ENCODE data around the gene PRDM11. TPM values are rescaled to one million over a fixed set of nuclear protein-coding genes. Genes with fewer than 3 reads are reported as not detected.
"Not testable (repeated sequence)": the region's sequence is repeated elsewhere in the genome, so short reads cannot be mapped to it uniquely, and the experiment has no call there.

PRDM11 gene
- total RNA-seq, 1 experiment from 2014 or later, result 27.4 TPM

DNA sequence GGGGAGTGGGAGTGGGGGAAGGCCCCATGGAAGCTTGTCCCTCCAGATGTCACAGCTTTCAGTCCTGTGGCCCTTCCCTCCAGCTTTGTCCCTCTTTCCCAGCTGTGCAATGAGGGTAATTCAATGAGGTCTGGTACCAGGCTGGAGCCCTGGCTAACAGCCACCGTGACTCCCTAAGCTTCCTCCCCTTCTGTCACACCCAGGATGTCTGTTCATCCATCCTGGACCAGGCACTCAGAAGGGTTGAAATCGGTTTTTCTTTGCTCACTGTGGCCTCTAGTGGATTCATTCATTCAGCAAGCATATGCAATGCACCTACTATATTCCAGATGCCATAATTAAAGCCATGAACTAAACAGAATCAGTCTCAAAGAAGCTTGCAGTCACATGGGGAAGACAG lies 101.0 kb downstream of the PRDM11 start:
- no peak overlapping the region for H3K27ac ChIP-seq (ENCODE audit: low read length)
- H3K9me3 ChIP-seq (ENCODE audit: control insufficient read depth, insufficient read depth, low read depth, low read length), result no peaks in the 10 kb centered on the region
- ATAC-seq, result no peak
- ChIA-PET POLR2A (no interaction called here), CTCF (no interaction called here)
- no TSS peak for BruUV-seq (replicated peaks)
- H3K4me3 ChIP-seq (ENCODE audit: low read depth in 2 of 2, low read length in 2 of 2), result no peak overlapping the region
- H3K27me3 ChIP-seq (ENCODE audit: control insufficient read depth, insufficient read depth, low read length), result peaks cover 3% of the 10 kb centered on the region; the same call in 1 of the 2 replicates
- in situ Hi-C loops (cut with HindIII; ENCODE audit: low pct_unique_long_range_greater_than_20kb, low sequenced_read_pairs) (no loop called here), intact Hi-C loops (cut with micrococcal nuclease; ENCODE audit: unreplicated experiment) (no loop called here)
- DNase-seq (ENCODE audit: low read depth, low spot score), result no peak
- no peaks in the 10 kb centered on the region for H3K4me1 ChIP-seq (ENCODE audit: control insufficient read depth, insufficient read depth, low read length)
- H3K36me3 ChIP-seq (ENCODE audit: control insufficient read depth, insufficient read depth, low read length), result no peaks in the 10 kb centered on the region
- TF ChIP-seq, protein P1, sequence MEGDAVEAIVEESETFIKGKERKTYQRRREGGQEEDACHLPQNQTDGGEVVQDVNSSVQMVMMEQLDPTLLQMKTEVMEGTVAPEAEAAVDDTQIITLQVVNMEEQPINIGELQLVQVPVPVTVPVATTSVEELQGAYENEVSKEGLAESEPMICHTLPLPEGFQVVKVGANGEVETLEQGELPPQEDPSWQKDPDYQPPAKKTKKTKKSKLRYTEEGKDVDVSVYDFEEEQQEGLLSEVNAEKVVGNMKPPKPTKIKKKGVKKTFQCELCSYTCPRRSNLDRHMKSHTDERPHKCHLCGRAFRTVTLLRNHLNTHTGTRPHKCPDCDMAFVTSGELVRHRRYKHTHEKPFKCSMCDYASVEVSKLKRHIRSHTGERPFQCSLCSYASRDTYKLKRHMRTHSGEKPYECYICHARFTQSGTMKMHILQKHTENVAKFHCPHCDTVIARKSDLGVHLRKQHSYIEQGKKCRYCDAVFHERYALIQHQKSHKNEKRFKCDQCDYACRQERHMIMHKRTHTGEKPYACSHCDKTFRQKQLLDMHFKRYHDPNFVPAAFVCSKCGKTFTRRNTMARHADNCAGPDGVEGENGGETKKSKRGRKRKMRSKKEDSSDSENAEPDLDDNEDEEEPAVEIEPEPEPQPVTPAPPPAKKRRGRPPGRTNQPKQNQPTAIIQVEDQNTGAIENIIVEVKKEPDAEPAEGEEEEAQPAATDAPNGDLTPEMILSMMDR (IDR thresholded peaks at IDR 0.05), result no peak
- TF ChIP-seq, protein P2, sequence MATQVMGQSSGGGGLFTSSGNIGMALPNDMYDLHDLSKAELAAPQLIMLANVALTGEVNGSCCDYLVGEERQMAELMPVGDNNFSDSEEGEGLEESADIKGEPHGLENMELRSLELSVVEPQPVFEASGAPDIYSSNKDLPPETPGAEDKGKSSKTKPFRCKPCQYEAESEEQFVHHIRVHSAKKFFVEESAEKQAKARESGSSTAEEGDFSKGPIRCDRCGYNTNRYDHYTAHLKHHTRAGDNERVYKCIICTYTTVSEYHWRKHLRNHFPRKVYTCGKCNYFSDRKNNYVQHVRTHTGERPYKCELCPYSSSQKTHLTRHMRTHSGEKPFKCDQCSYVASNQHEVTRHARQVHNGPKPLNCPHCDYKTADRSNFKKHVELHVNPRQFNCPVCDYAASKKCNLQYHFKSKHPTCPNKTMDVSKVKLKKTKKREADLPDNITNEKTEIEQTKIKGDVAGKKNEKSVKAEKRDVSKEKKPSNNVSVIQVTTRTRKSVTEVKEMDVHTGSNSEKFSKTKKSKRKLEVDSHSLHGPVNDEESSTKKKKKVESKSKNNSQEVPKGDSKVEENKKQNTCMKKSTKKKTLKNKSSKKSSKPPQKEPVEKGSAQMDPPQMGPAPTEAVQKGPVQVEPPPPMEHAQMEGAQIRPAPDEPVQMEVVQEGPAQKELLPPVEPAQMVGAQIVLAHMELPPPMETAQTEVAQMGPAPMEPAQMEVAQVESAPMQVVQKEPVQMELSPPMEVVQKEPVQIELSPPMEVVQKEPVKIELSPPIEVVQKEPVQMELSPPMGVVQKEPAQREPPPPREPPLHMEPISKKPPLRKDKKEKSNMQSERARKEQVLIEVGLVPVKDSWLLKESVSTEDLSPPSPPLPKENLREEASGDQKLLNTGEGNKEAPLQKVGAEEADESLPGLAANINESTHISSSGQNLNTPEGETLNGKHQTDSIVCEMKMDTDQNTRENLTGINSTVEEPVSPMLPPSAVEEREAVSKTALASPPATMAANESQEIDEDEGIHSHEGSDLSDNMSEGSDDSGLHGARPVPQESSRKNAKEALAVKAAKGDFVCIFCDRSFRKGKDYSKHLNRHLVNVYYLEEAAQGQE (IDR thresholded peaks at IDR 0.05; ENCODE audit: insufficient read depth in 1 of 2, low read depth in 2 of 2, low read length in 1 of 2), result no peak
- TF ChIP-seq TCF7L2 (IDR thresholded peaks at IDR 0.05; ENCODE audit: low read depth, low read length), result no peak

DNA sequence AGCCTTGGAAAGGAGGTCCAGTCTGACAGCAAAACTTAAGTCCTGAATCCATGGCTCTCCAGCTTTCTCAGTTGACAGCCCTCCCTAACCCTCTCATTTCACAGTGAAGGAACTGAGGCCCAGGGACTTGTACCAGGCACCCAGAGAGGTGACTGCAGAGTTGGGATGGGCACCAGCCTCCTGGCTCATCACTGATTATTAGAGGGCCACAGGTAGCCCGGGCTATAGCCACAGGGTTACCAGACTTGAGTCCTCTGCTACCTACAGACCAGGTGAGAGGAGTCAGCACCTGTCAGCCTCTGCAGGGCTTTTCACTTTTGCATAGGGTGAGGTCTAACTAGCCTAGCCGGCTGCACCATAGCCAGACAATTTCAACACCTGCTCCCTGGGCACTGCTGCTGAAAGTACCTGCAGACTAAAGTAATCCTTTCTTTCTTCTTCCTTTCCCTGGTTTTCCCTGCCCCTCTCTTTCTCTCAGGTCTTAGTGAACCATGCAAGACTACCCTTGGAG lies 102.1 kb downstream of the PRDM11 start:
- H3K36me3 ChIP-seq (ENCODE audit: control insufficient read depth, insufficient read depth, low read length), result no peaks in the 10 kb centered on the region
- ChIA-PET POLR2A (no interaction called here), CTCF (no interaction called here)
- no peaks in the 10 kb centered on the region for H3K4me1 ChIP-seq (ENCODE audit: control insufficient read depth, insufficient read depth, low read length)
- DNase-seq (ENCODE audit: low read depth, low spot score) (no peak), ATAC-seq (no peak)
- H3K27ac ChIP-seq (ENCODE audit: low read length), result no peak overlapping the region
- intact Hi-C loops (cut with micrococcal nuclease; ENCODE audit: unreplicated experiment) (no loop called here), in situ Hi-C loops (cut with HindIII; ENCODE audit: low pct_unique_long_range_greater_than_20kb, low sequenced_read_pairs) (no loop called here)
- H3K9me3 ChIP-seq (ENCODE audit: control insufficient read depth, insufficient read depth, low read depth, low read length), result no peaks in the 10 kb centered on the region
- H3K4me3 ChIP-seq (ENCODE audit: low read depth in 2 of 2, low read length in 2 of 2), result no peak overlapping the region
- H3K27me3 ChIP-seq (ENCODE audit: control insufficient read depth, insufficient read depth, low read length), result peaks cover 3% of the 10 kb centered on the region; the same call in 1 of the 2 replicates
- no peak for TF ChIP-seq TCF7L2 (IDR thresholded peaks at IDR 0.05; ENCODE audit: low read depth, low read length)
- TF ChIP-seq, protein P2 (IDR thresholded peaks at IDR 0.05; ENCODE audit: insufficient read depth in 1 of 2, low read depth in 2 of 2, low read length in 1 of 2), result no peak
- TF ChIP-seq SIN3A (IDR thresholded peaks at IDR 0.05; ENCODE audit: borderline replicate concordance, insufficient read depth, low read depth, low read length), result no peak
- TF ChIP-seq, protein P1 (IDR thresholded peaks at IDR 0.05), result no peak
- TF ChIP-seq POLR2AphosphoS5 (IDR thresholded peaks at IDR 0.05; ENCODE audit: low read depth, low read length), result no peak
- no TSS peak for BruUV-seq (replicated peaks)

DNA sequence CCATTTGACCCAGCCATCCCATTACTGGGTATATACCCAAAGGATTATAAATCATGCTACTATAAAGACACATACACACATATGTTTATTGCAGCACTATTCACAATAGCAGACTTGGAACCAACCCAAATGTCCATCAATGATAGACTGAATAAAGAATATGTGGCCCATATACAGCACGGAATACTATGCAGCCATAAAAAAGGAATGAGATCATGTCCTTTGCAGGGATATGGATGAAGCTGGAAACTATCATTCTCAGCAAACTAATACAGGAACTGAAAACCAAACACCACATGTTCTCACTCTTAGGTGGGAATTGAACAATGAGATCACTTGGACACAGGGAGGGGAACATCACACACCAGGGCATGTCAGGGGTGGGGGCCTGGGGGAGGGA lies 102.9 kb downstream of the PRDM11 start:
- H3K36me3 ChIP-seq (ENCODE audit: control insufficient read depth, insufficient read depth, low read length); H3K4me1 ChIP-seq (ENCODE audit: control insufficient read depth, insufficient read depth, low read length); ATAC-seq; H3K27ac ChIP-seq (ENCODE audit: low read length); H3K27me3 ChIP-seq (ENCODE audit: control insufficient read depth, insufficient read depth, low read length); BruUV-seq (replicated peaks); intact Hi-C loops (cut with micrococcal nuclease; ENCODE audit: unreplicated experiment); H3K4me3 ChIP-seq (ENCODE audit: low read depth in 2 of 2, low read length in 2 of 2); CTCF ChIA-PET; POLR2A ChIA-PET; in situ Hi-C loops (cut with HindIII; ENCODE audit: low pct_unique_long_range_greater_than_20kb, low sequenced_read_pairs); DNase-seq (ENCODE audit: low read depth, low spot score); H3K9me3 ChIP-seq (ENCODE audit: control insufficient read depth, insufficient read depth, low read depth, low read length): not testable (repeated sequence)
